Left lung (tissue), 10 donors: ENCODE data around the gene PPP6R1. TPM values are rescaled to one million over a fixed set of nuclear protein-coding genes. Genes with fewer than 3 reads are reported as not detected.

Source experiments
- ATAC-seq: fragments of 200-7000 bp; cut with Tn5 transposase; one replicate; pipeline ENCODE4 v1.9.1; 2020; ENCODE audit warnings: moderate library complexity
- DNase-seq, 4 donors: peaks; one replicate each; pipeline ENCODE4 v3.0.0-alpha.2; 2013 to 2020
- H3K27ac ChIP-seq, 2 donors: fragments of 200-600 bp; sonication (generic) in 1 of 2; one replicate each; pipeline versions ENCODE4 v1.5.0 to v1.8.0; 2020 to 2021
- H3K27me3 ChIP-seq, 2 donors: fragments of 200-600 bp; sonication (generic) in 1 of 2; one replicate each; pipeline versions ENCODE4 v1.5.0 to v1.8.0; 2020 to 2021
- H3K36me3 ChIP-seq, 2 donors: fragments of 200-600 bp; sonication (generic) in 1 of 2; one replicate each; pipeline versions ENCODE4 v1.5.0 to v1.8.0; 2020 to 2021
- H3K4me1 ChIP-seq, 2 donors: fragments of 200-600 bp; one replicate each; pipeline ENCODE4 v1.8.0; 2021
- H3K4me3 ChIP-seq, 2 donors: fragments of 200-600 bp; sonication (generic) in 1 of 2; one replicate each; pipeline versions ENCODE4 v1.5.0 to v1.8.0; 2020 to 2021; ENCODE audit warnings: mild to moderate bottlenecking in 1 of 2
- H3K9me3 ChIP-seq, 2 donors: fragments of 200-600 bp; sonication (generic) in 1 of 2; one replicate each; pipeline versions ENCODE4 v1.5.0 to v1.8.0; 2020 to 2021
- CTCF ChIP-seq, 2 donors: fragments of 200-600 bp; sonication (generic) in 1 of 2; IDR thresholded peaks; one replicate each; pipeline versions ENCODE4 v1.5.0 to v1.8.0; 2021; ENCODE audit warnings: antibody characterized with exemption in 2 of 2
- intact Hi-C, 2 donors: fragments of 100-400 bp; cut with DNase I; formaldehyde crosslinking; loops; one replicate each; pipeline versions ENCODE4 v1.11.2 to v1.14.2; 2022
- polyA plus RNA-seq, 6 donors: library from polyadenylated mRNA; unstranded; fragments of 120-200 nt; gene quantifications; one replicate each; pipeline ENCODE4 v1.2.1, GENCODE V29; 2013; ENCODE audit not compliant: insufficient read length in 6 of 6
- total RNA-seq, 2 donors: library from RNA; stranded (reverse); fragmentation: NEBNext Ultra II Directional; extraction: Animal tissue kit (Norgen Biotek cat#: 25700); gene quantifications; one replicate each; pipeline ENCODE4 v1.2.1, GENCODE V29; 2021
- donor health status: DM: no; HTN: yes; CAD: no.
- donor health status: DM: no; HTN: no; CAD: no.

PPP6R1 gene
- total and polyA plus RNA-seq, 8 donors = 33.4 to 81.8 (median 41.8) TPM

DNA sequence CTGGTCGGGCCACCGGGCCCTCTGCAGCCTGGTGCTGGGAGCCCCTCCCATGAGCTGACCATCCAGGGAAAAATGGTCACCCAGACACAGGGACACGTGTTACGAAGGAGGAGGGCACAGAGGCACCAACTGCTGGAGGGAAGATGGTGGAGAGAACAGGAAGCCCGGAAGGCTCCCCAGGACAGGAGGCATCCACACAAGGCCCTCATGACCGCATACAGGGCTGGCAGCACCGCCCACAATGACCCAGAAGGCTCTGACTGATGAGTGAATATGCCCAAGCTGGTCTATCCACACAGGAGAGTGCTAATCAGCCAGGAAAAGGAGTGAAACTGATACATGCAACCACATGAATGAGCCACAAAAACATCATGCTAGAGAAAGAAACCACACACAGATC is 16.3 kb downstream of the PPP6R1 start:
- Histone ChIP-seq H3K4me1 (no peaks in the 10 kb centered on the region), H3K27me3 (no peaks in the 10 kb centered on the region), H3K27ac (no peak overlapping the region), H3K36me3 (peaks cover 0 to 99% of the 10 kb centered on the region in 2 donors), H3K4me3 (no peak overlapping the region), H3K9me3 (no peaks in the 10 kb centered on the region)
- TF ChIP-seq CTCF (IDR thresholded peaks at IDR 0.05) = no peak
- intact Hi-C loops = no loop called here
- DNase-seq (no peak), ATAC-seq (no peak)

GRCh38 chr19:55241935-55242464 is 16.8 kb downstream of the PPP6R1 start:
- H3K36me3 ChIP-seq = peaks cover 0 to 100% of the 10 kb centered on the region in 2 donors
- H3K4me1 ChIP-seq = no peaks in the 10 kb centered on the region
- H3K27ac ChIP-seq = no peak overlapping the region
- no peak for TF ChIP-seq CTCF (IDR thresholded peaks at IDR 0.05)
- ATAC-seq (no peak), DNase-seq (peak in 1 of 4 donors; percentile 65)
- no peak overlapping the region for H3K4me3 ChIP-seq
- no peaks in the 10 kb centered on the region for H3K9me3 ChIP-seq
- H3K27me3 ChIP-seq = no peaks in the 10 kb centered on the region
- intact Hi-C loops = no loop called here

DNA sequence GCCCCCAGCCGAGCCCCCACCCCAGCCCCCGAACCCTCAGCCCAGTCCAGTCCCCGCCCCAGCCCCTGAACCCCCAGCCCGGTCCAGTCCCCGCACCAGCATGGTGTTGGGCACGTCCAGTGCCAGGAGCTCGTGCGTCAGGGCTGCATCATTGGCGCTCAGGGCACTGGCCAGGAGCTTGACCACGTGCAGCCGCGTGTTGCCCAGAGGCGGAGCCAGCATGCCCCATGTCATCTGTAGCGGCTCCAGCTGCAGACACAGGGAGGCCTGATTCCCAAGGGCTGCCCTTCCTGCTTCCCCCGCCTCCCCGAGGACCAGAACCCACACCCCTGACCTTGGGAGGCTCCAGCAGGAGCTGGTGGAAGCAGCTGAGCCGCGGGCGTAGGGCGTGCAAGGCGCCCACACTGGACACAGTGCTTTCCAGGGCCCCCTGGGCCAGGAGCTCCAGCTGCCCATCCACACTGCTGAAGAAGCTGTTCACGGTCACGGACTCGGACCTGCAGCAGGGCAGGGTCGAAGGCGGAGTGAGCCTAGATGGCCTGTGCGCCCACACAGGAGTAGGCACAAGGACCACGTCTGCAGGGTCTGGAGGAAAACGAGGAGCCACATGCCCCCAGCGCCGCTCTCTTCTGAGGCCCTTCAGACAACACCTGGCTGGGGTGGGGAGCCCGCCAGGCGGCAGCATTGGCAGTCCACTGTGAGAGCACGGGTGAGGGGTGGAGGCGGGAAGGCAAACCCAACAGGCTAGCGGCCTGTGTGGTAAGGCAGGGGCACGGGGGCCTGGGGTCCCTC is 17.5 kb downstream of the PPP6R1 start:
- Histone ChIP-seq H3K4me3 (no peak overlapping the region), H3K4me1 (no peaks in the 10 kb centered on the region), H3K27me3 (no peaks in the 10 kb centered on the region), H3K27ac (no peak overlapping the region), H3K36me3 (peaks cover 0 to 100% of the 10 kb centered on the region in 2 donors), H3K9me3 (no peaks in the 10 kb centered on the region)
- TF ChIP-seq CTCF (IDR thresholded peaks at IDR 0.05) = no peak
- ATAC-seq (no peak), DNase-seq (peak in 1 of 4 donors; percentile 72)
- intact Hi-C loops = no loop called here

DNA sequence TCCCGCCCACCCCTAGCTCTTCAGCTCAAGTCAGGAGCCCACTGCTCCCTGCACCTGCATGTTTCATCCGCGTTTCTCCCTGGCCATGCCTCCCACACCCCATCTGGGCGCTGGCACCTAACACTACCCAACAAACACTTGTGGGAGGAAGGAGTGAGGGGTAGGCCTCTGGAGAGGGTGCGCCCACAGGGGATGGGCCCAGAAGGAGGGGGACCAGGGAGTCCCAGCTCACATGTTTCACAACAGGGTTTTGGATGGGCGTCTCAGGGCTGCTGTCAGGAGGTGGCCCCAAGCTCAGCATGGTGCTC is 18.1 kb downstream of the PPP6R1 start:
- Histone ChIP-seq H3K9me3 (no peaks in the 10 kb centered on the region), H3K36me3 (peaks cover 0 to 100% of the 10 kb centered on the region in 2 donors)
- intact Hi-C loops = no loop called here

More for the DNA sequence above, 18.1 kb downstream of the PPP6R1 start:
- Histone ChIP-seq H3K4me3 (no peak overlapping the region), H3K27ac (no peak overlapping the region), H3K4me1 (no peaks in the 10 kb centered on the region), H3K27me3 (no peaks in the 10 kb centered on the region)
- ATAC-seq (no peak), DNase-seq (peak in 1 of 4 donors; percentile 46)
- TF ChIP-seq CTCF (IDR thresholded peaks at IDR 0.05) = no peak
